Parathyroid adenoma (tissue), 2 donors: ENCODE results near the gene CUL9.

Experiments
- H2AFZ ChIP-seq: fragments of 300-600 bp; sonication (generic); one replicate; pipeline ENCODE4 v1.7.0; 2017; ENCODE audit warnings: antibody characterized with exemption, mild to moderate bottlenecking
- H3K27ac ChIP-seq: fragments of 300-600 bp; sonication (generic); one replicate; pipeline ENCODE4 v1.7.0; 2017
- H3K27me3 ChIP-seq: fragments of 300-600 bp; sonication (generic); one replicate; pipeline ENCODE4 v1.7.0; 2017; ENCODE audit warnings: low read length; ENCODE audit not compliant: control insufficient read depth, insufficient read depth
- H3K36me3 ChIP-seq: fragments of 300-600 bp; sonication (generic); one replicate; pipeline ENCODE4 v1.7.0; 2017; ENCODE audit warnings: low read length; ENCODE audit not compliant: control insufficient read depth, insufficient read depth
- H3K4me1 ChIP-seq: fragments of 300-600 bp; sonication (generic); one replicate; pipeline ENCODE4 v1.7.0; 2017; ENCODE audit warnings: control low read depth
- H3K4me2 ChIP-seq: fragments of 300-600 bp; sonication (generic); one replicate; pipeline ENCODE4 v1.7.0; 2017; ENCODE audit warnings: low read length
- H3K4me3 ChIP-seq: fragments of 300-600 bp; sonication (generic); one replicate; pipeline ENCODE4 v1.7.0; 2017; ENCODE audit warnings: low read depth, low read length
- H3K79me2 ChIP-seq: fragments of 300-600 bp; sonication (generic); one replicate; pipeline ENCODE4 v1.7.0; 2017; ENCODE audit warnings: control low read depth
- H3K9ac ChIP-seq: fragments of 300-600 bp; sonication (generic); one replicate; pipeline ENCODE4 v1.7.0; 2017; ENCODE audit warnings: mild to moderate bottlenecking
- H3K9me3 ChIP-seq: fragments of 300-600 bp; sonication (generic); one replicate; pipeline ENCODE4 v1.7.0; 2017; ENCODE audit warnings: low read length; ENCODE audit not compliant: control insufficient read depth
- TF ChIP-seq, protein P1 (sequence below): fragments of 300-600 bp; sonication (generic); IDR thresholded peaks from one replicate; pipeline ENCODE4 v1.7.0; 2017; ENCODE audit warnings: antibody characterized with exemption, mild to moderate bottlenecking
- donor health status: primary hyperparathyroidism.

The CUL9 gene

DNA sequence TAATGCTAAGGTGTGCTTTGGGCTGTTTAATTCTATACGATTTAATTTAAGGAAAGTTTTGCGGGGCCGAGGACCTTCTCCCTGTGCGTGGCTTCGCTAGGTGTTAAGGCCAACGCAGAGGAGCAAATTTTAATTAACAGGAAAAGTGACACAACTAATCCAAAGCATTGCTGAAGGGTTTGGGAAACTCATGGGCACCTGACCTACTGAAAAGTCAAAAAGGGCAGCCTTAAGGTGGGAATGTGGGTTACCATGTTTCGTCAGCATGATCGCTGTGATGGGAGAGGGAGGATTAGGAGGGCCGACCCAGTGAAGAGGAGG lies 415 bp upstream of the CUL9 start:
- Histone ChIP-seq H3K27me3 (no peaks in the 10 kb centered on the region), H3K4me3 (peak overlapping the region; percentile 90), H2AFZ (peak overlapping the region; percentile 78), H3K9me3 (no peaks in the 10 kb centered on the region), H3K4me2 (peak overlapping the region; percentile 96), H3K27ac (peak overlapping the region; percentile 51), H3K79me2 (peaks cover 4% of the 10 kb centered on the region), H3K9ac (peak overlapping the region; percentile 16), H3K36me3 (no peaks in the 10 kb centered on the region), H3K4me1 (peaks cover 6% of the 10 kb centered on the region)
- TF ChIP-seq, protein P1, sequence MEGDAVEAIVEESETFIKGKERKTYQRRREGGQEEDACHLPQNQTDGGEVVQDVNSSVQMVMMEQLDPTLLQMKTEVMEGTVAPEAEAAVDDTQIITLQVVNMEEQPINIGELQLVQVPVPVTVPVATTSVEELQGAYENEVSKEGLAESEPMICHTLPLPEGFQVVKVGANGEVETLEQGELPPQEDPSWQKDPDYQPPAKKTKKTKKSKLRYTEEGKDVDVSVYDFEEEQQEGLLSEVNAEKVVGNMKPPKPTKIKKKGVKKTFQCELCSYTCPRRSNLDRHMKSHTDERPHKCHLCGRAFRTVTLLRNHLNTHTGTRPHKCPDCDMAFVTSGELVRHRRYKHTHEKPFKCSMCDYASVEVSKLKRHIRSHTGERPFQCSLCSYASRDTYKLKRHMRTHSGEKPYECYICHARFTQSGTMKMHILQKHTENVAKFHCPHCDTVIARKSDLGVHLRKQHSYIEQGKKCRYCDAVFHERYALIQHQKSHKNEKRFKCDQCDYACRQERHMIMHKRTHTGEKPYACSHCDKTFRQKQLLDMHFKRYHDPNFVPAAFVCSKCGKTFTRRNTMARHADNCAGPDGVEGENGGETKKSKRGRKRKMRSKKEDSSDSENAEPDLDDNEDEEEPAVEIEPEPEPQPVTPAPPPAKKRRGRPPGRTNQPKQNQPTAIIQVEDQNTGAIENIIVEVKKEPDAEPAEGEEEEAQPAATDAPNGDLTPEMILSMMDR, result no peak

DNA sequence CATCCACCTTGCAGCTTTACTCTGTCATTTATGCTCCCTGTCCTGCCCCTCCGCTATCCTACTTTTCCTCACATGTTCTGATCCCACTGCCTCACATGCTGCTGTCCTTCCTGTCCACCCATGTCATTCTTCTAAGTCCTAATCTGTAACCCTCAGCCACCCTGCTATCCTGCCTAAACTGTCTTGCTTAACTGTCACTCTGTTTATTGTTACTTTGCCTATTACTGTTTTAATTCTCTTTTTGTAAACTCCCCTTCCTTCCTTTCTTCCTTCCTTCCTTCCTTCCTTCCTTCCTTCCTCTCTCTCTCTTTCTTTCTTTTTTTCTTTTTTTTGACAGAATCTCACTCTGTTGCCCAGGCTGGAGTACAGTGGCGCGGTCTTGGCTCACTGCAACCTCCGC lies 1.4 kb downstream of the CUL9 start:
- Histone ChIP-seq H3K27me3 (no peaks in the 10 kb centered on the region), H3K27ac (no peak overlapping the region), H3K4me1 (peaks cover 6% of the 10 kb centered on the region), H3K79me2 (peaks cover 2% of the 10 kb centered on the region), H3K36me3 (no peaks in the 10 kb centered on the region), H3K9ac (no peak overlapping the region), H3K4me2 (no peak overlapping the region), H2AFZ (no peak overlapping the region), H3K4me3 (no peak overlapping the region), H3K9me3 (no peaks in the 10 kb centered on the region)
- TF ChIP-seq, protein P1, result no peak

DNA sequence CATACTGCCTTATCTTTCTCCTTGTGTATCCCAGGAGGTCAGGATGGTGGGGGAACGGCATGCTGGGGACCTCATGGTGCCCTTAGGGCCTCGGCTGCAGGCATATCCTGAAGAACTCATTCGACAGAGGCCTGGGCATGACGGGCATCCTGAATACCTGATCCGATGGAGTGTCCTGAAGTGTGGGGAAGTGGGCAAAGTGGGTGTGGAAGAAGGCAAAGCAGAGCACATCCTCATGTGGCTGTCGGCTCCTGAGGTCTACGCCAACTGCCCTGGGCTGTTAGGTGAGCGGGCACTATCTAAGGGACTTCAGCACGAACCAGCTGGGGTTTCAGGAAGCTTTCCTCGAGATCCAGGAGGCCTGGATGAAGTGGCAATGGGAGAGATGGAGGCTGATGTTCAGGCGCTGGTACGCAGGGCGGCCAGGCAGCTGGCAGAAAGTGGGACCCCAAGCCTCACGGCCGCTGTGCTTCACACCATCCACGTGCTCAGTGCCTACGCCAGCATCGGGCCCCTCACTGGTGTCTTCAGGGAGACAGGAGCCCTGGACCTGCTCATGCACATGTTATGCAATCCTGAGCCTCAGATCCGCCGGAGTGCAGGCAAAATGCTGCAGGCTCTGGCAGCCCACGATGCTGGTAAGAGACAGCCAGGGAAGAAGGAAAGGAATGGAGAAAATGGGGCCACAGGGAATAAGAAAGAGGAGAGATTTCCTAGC lies 2.4 kb downstream of the CUL9 start:
- no peak overlapping the region for H3K27ac ChIP-seq
- no peak overlapping the region for H2AFZ ChIP-seq
- no peaks in the 10 kb centered on the region for H3K79me2 ChIP-seq
- no peak overlapping the region for H3K4me3 ChIP-seq
- H3K4me2 ChIP-seq, result no peak overlapping the region
- H3K36me3 ChIP-seq, result no peaks in the 10 kb centered on the region
- peaks cover 6% of the 10 kb centered on the region for H3K4me1 ChIP-seq
- no peaks in the 10 kb centered on the region for H3K27me3 ChIP-seq
- no peak overlapping the region for H3K9ac ChIP-seq
- H3K9me3 ChIP-seq, result no peaks in the 10 kb centered on the region
- TF ChIP-seq, protein P1, result no peak

DNA sequence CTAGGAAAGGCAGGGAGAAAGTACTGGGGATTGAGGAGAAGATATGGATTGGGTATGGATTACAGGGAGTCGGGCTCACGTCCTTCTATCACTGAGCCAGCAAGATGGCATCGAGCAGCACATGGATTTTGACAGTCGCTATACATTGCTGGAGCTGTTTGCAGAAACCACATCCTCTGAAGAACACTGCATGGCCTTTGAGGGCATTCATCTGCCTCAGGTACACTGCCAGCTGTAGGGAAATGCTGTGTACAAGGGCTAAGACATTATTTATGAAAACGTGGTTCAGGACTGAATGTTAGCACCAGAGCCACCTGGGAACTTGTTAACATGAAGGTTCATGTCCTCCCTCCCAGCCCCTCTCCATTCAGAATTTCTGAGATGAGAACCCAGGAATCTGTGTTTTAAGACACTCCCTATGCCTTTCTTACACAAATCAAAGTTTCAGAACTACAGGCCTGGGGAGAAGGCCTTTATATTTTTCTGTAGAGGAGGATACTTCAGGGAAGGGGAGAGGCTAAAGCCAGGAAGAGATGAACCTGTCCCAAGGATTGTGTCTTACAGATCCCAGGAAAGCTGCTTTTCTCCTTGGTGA lies 3.5 kb downstream of the CUL9 start:
- H3K79me2 ChIP-seq, result no peaks in the 10 kb centered on the region
- H3K36me3 ChIP-seq, result no peaks in the 10 kb centered on the region
- no peaks in the 10 kb centered on the region for H3K27me3 ChIP-seq
- H3K27ac ChIP-seq, result no peak overlapping the region
- no peak overlapping the region for H3K4me2 ChIP-seq
- peaks cover 6% of the 10 kb centered on the region for H3K4me1 ChIP-seq
- H2AFZ ChIP-seq, result no peak overlapping the region
- H3K4me3 ChIP-seq, result no peak overlapping the region
- TF ChIP-seq, protein P1, result no peak
- H3K9me3 ChIP-seq, result no peaks in the 10 kb centered on the region
- H3K9ac ChIP-seq, result no peak overlapping the region

DNA sequence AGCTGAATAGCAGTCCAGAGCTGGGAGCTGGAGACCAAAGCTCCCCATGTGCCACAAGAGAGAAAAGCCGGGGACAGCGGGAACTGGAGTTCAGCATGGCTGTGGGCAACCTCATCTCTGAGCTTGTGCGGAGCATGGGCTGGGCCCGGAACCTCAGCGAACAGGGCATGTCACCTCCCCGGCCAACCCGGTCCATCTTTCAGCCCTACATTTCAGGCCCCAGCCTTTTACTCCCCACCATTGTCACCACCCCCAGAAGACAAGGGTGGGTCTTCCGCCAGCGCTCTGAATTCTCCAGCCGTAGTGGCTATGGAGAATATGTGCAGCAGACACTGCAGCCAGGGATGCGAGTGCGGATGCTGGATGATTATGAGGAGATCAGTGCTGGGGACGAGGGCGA lies 4.0 kb downstream of the CUL9 start:
- no peak overlapping the region for H3K4me3 ChIP-seq
- TF ChIP-seq, protein P1, result no peak
- H3K27me3 ChIP-seq, result no peaks in the 10 kb centered on the region
- H3K4me2 ChIP-seq, result no peak overlapping the region
- no peak overlapping the region for H3K27ac ChIP-seq
- H3K9me3 ChIP-seq, result no peaks in the 10 kb centered on the region
- peaks cover 6% of the 10 kb centered on the region for H3K4me1 ChIP-seq
- H3K36me3 ChIP-seq, result no peaks in the 10 kb centered on the region
- no peak overlapping the region for H3K9ac ChIP-seq
- no peak overlapping the region for H2AFZ ChIP-seq
- no peaks in the 10 kb centered on the region for H3K79me2 ChIP-seq
